HG03064 (cell line): Measurements from ENCODE around the gene SPRYD3.

Experiments used
- ATAC-seq: cut with Tn5 transposase; IDR thresholded peaks from one replicate; pipeline ENCODE4 v1.9.1; 2021; ENCODE audit warnings: low read depth; ENCODE audit not compliant: unreplicated experiment

The SPRYD3 gene

GRCh38 chr12:53086361-53086760 is 7.2 kb upstream of the SPRYD3 start:
- no peak for ATAC-seq

GRCh38 chr12:53082637-53083175 is 3.5 kb upstream of the SPRYD3 start:
- ATAC-seq = no peak

- peak; percentile 8 for ATAC-seq
Measured at GRCh38 chr12:53078425-53079225, 565 bp downstream of the SPRYD3 start.

- no peak for ATAC-seq
Measured at GRCh38 chr12:53077030-53077429, 2.2 kb downstream of the SPRYD3 start.

- ATAC-seq = no peak
Measured at GRCh38 chr12:53076461-53076860, 2.7 kb downstream of the SPRYD3 start.

GRCh38 chr12:53074999-53075370 is 4.2 kb downstream of the SPRYD3 start:
- ATAC-seq = no peak

- no peak for ATAC-seq
Measured at GRCh38 chr12:53074283-53074998, 4.7 kb downstream of the SPRYD3 start.

GRCh38 chr12:53073881-53074280 is 5.3 kb downstream of the SPRYD3 start:
- no peak for ATAC-seq

GRCh38 chr12:53071591-53072551 is 7.3 kb downstream of the SPRYD3 start:
- no peak for ATAC-seq

GRCh38 chr12:53070877-53071492 is 8.2 kb downstream of the SPRYD3 start:
- no peak for ATAC-seq

- ATAC-seq = no peak
Measured at GRCh38 chr12:53069621-53070410, 9.4 kb downstream of the SPRYD3 start.

- ATAC-seq = no peak
Measured at GRCh38 chr12:53068811-53069585, 10.2 kb downstream of the SPRYD3 start.

- no peak for ATAC-seq
Measured at GRCh38 chr12:53067993-53068770, 11.0 kb downstream of the SPRYD3 start.

- no peak for ATAC-seq
Measured at GRCh38 chr12:53067074-53067992, 11.9 kb downstream of the SPRYD3 start.

- no peak for ATAC-seq
Measured at GRCh38 chr12:53065975-53066931, 12.9 kb downstream of the SPRYD3 start.

- ATAC-seq = no peak
Measured at GRCh38 chr12:53065470-53065869, 13.7 kb downstream of the SPRYD3 start.
